ENCODE measurements around the gene FUT2. TPM values are rescaled to one million over a fixed set of nuclear protein-coding genes. Genes with fewer than 3 reads are reported as not detected.

FUT2 gene
- total and polyA plus RNA-seq, 2 of the 13 experiments (the other 11 are each of a cell fraction or from before 2014, with no cell fraction given) = 0.07 TPM; not detected in 1

DNA sequence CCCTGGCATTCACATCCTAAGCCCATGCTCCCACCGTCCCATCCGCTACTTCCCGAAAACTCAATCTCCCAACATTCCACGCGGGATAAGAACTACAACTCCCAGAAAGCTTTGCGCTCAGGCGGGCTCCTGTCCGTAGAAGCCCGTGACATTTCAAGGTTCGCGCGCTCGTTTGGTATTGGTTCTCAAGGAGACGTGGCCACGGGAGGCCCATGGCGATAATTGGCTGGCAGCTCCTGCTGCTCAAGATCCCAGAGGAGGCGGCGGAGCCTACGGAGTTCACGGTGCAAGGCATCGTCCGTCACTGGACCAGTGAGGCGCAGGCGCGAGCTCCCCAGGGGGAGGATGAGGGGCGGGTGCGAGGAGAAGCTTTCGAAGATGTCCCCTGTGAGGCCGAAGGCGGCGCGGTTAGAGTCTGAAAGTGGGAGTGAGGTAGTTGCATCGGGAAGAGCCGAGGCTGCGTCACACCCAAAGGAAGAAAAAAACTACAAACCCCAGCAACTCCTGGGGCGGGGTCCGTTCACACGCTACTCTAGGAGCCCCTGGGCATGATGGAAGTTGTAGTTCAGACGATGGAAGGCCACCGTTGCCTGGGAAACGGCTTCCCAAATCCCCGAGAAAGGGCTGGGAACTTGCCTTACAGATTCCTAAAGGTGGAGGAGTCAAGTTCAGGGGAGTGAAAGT lies 25.0 kb downstream of the FUT2 start (continued):
- peak; percentile 49; the same call in 1 of the 2 replicates for TF ChIP-seq MAZ (IDR thresholded peaks at IDR 0.05; ENCODE audit: borderline replicate concordance, low read depth, low read length)
- 0 out of 2 replicates have a peak, but pooled peaks have one; percentile 22 for TF ChIP-seq MAZ (CRISPR knock-in tag; IDR thresholded peaks at IDR 0.05; ENCODE audit: low read depth)
- TF ChIP-seq HDAC1 (CRISPR knock-in tag; IDR thresholded peaks at IDR 0.05) = peak; percentile 76
- TF ChIP-seq TARDBP (CRISPR knock-in tag; IDR thresholded peaks at IDR 0.05) = peak; percentile 24; the same call in 1 of the 2 replicates
- peak; percentile 29 for TF ChIP-seq RBM39 (IDR thresholded peaks at IDR 0.05; ENCODE audit: low read depth, low read length, poor library complexity, severe bottlenecking)
- peak; percentile 51; the same call in 1 of the 2 replicates for TF ChIP-seq KLF11 (CRISPR knock-in tag; IDR thresholded peaks at IDR 0.05)
- TF ChIP-seq GATAD1 (CRISPR knock-in tag; IDR thresholded peaks at IDR 0.05) = peak; percentile 70; the same call in 1 of the 2 replicates
- peak; percentile 13 for TF ChIP-seq YY1 (IDR thresholded peaks at IDR 0.05; ENCODE audit: insufficient read depth, insufficient replicate concordance, low read depth, low read length)
- no peak for TF ChIP-seq TBX3 (IDR thresholded peaks at IDR 0.05; ENCODE audit: borderline replicate concordance)
- TF ChIP-seq ATF7-NPFF (CRISPR knock-in tag; IDR thresholded peaks at IDR 0.05; ENCODE audit: low read depth) = peak; percentile 40; the same call in 1 of the 2 replicates
- peak; percentile 72; the same call in 1 of the 2 replicates for TF ChIP-seq IRF2 (CRISPR knock-in tag; IDR thresholded peaks at IDR 0.05)
- peak; percentile 79 for TF ChIP-seq YEATS2 (CRISPR knock-in tag; IDR thresholded peaks at IDR 0.05; ENCODE audit: borderline replicate concordance)
- TF ChIP-seq, protein P1, sequence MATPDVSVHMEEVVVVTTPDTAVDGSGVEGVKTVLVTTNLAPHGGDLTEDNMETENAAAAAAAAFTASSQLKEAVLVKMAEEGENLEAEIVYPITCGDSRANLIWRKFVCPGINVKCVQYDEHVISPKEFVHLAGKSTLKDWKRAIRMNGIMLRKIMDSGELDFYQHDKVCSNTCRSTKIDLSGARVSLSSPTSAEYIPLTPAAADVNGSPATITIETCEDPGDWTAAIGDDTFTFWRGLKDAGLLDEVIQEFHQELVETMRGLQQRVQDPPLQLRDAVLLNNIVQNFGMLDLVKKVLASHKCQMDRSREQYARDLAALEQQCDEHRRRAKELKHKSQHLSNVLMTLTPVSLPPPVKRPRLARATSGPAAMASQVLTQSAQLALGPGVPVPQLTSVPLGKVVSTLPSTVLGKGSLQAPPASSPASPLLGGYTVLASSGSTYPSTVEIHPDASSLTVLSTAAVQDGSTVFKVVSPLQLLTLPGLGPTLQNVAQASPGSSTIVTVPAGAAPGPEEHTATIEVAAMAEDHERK (CRISPR knock-in tag; IDR thresholded peaks at IDR 0.05; ENCODE audit: low read depth) = peak; percentile 61
- TF ChIP-seq NR2C2 (CRISPR knock-in tag; IDR thresholded peaks at IDR 0.05; ENCODE audit: borderline replicate concordance) = peak; percentile 76
- TF ChIP-seq, protein P2, sequence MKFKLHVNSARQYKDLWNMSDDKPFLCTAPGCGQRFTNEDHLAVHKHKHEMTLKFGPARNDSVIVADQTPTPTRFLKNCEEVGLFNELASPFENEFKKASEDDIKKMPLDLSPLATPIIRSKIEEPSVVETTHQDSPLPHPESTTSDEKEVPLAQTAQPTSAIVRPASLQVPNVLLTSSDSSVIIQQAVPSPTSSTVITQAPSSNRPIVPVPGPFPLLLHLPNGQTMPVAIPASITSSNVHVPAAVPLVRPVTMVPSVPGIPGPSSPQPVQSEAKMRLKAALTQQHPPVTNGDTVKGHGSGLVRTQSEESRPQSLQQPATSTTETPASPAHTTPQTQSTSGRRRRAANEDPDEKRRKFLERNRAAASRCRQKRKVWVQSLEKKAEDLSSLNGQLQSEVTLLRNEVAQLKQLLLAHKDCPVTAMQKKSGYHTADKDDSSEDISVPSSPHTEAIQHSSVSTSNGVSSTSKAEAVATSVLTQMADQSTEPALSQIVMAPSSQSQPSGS (CRISPR knock-in tag; IDR thresholded peaks at IDR 0.05) = 0 out of 2 replicates have a peak, but pooled peaks have one; percentile 21
- TF ChIP-seq, protein P3, sequence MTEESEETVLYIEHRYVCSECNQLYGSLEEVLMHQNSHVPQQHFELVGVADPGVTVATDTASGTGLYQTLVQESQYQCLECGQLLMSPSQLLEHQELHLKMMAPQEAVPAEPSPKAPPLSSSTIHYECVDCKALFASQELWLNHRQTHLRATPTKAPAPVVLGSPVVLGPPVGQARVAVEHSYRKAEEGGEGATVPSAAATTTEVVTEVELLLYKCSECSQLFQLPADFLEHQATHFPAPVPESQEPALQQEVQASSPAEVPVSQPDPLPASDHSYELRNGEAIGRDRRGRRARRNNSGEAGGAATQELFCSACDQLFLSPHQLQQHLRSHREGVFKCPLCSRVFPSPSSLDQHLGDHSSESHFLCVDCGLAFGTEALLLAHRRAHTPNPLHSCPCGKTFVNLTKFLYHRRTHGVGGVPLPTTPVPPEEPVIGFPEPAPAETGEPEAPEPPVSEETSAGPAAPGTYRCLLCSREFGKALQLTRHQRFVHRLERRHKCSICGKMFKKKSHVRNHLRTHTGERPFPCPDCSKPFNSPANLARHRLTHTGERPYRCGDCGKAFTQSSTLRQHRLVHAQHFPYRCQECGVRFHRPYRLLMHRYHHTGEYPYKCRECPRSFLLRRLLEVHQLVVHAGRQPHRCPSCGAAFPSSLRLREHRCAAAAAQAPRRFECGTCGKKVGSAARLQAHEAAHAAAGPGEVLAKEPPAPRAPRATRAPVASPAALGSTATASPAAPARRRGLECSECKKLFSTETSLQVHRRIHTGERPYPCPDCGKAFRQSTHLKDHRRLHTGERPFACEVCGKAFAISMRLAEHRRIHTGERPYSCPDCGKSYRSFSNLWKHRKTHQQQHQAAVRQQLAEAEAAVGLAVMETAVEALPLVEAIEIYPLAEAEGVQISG (CRISPR knock-in tag; IDR thresholded peaks at IDR 0.05) = peak; percentile 82
- TF ChIP-seq SALL1 (CRISPR knock-in tag; IDR thresholded peaks at IDR 0.05) = peak; percentile 18; the same call in 1 of the 2 replicates
- TF ChIP-seq, protein P4, sequence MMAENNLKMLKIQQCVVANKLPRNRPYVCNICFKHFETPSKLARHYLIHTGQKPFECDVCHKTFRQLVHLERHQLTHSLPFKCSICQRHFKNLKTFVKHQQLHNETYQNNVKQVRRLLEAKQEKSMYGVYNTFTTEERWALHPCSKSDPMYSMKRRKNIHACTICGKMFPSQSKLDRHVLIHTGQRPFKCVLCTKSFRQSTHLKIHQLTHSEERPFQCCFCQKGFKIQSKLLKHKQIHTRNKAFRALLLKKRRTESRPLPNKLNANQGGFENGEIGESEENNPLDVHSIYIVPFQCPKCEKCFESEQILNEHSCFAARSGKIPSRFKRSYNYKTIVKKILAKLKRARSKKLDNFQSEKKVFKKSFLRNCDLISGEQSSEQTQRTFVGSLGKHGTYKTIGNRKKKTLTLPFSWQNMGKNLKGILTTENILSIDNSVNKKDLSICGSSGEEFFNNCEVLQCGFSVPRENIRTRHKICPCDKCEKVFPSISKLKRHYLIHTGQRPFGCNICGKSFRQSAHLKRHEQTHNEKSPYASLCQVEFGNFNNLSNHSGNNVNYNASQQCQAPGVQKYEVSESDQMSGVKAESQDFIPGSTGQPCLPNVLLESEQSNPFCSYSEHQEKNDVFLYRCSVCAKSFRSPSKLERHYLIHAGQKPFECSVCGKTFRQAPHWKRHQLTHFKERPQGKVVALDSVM (CRISPR knock-in tag; IDR thresholded peaks at IDR 0.05) = 0 out of 2 replicates have a peak, but pooled peaks have one; percentile 32
